ENCODE data around the gene THRB. TPM values are rescaled to one million over a fixed set of nuclear protein-coding genes. Genes with fewer than 3 reads are reported as not detected.
A peak's percentile ranks its signal among the peaks of the same experiment; 100 is the strongest.

Gene THRB
- total and polyA plus RNA-seq, 2 experiments from 2014 or later, result 26.8 to 60.0 TPM

DNA sequence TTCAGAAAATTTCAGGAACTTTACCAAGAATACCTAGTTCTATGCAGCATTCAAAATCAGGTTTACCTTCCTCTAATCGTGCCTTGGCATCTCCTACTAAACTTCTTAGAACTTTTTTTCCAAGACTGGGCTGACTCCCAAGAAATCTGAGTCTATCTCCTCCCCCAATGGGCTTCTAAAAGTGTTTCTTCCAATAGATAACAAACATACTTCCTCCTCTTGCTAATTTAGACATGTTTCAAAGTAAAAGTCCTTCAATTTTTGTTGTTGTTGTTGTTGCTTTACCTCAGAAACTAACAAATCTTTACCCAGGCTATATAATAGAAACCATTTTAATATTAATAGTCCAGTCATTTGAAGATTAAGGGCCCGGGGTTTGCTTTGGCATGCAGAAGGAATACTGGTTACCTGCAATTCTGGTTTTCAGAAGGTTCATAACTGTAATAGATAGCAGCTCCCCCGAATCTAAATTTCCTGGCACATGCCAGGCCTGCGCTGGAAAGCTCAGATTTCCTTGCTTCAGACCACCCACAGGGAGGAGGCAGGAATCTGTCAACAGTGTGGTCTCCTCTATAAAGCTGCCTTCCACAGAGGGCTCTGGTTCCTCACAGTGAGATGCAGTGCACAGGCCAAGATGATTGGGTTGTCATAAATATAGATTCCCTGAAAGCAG, 188.7 kb downstream of the THRB start:
- Histone ChIP-seq H3K36me3 (replicated peaks; ENCODE audit: insufficient read depth, low read depth) (no peaks in the 10 kb centered on the region), H3K4me2 (no peak overlapping the region), H3K79me2 (peaks cover 6% of the 10 kb centered on the region), H4K20me1 (ENCODE audit: insufficient read depth, poor library complexity, severe bottlenecking) (no peaks in the 10 kb centered on the region), H3K4me3 (no peak overlapping the region), H2AFZ (no peak overlapping the region), H3K27ac (peak overlapping the region; percentile 5), H3K27me3 (no peaks in the 10 kb centered on the region), H3K9me2 (replicated peaks; ENCODE audit: insufficient read depth) (no peaks in the 10 kb centered on the region), H3K4me1 (ENCODE audit: insufficient read depth) (peaks cover 3% of the 10 kb centered on the region), H3K9me3 (ENCODE audit: low read depth) (no peaks in the 10 kb centered on the region)
- 52% methylated on average over 4 of the region's 4 CpGs for WGBS (ENCODE audit: low lambda C conversion rate, missing lambda C conversion rate)
- TF ChIP-seq, protein P1, sequence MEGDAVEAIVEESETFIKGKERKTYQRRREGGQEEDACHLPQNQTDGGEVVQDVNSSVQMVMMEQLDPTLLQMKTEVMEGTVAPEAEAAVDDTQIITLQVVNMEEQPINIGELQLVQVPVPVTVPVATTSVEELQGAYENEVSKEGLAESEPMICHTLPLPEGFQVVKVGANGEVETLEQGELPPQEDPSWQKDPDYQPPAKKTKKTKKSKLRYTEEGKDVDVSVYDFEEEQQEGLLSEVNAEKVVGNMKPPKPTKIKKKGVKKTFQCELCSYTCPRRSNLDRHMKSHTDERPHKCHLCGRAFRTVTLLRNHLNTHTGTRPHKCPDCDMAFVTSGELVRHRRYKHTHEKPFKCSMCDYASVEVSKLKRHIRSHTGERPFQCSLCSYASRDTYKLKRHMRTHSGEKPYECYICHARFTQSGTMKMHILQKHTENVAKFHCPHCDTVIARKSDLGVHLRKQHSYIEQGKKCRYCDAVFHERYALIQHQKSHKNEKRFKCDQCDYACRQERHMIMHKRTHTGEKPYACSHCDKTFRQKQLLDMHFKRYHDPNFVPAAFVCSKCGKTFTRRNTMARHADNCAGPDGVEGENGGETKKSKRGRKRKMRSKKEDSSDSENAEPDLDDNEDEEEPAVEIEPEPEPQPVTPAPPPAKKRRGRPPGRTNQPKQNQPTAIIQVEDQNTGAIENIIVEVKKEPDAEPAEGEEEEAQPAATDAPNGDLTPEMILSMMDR (IDR thresholded peaks at IDR 0.05; ENCODE audit: poor library complexity), result no peak
- TF ChIP-seq EZH2phosphoT487 (IDR thresholded peaks at IDR 0.05; ENCODE audit: low read depth, severe bottlenecking, unreplicated experiment) (no peak), EZH2 (IDR thresholded peaks at IDR 0.05; ENCODE audit: borderline replicate concordance) (no peak)
- no peak for DNase-seq (ENCODE audit: low spot score)

DNA sequence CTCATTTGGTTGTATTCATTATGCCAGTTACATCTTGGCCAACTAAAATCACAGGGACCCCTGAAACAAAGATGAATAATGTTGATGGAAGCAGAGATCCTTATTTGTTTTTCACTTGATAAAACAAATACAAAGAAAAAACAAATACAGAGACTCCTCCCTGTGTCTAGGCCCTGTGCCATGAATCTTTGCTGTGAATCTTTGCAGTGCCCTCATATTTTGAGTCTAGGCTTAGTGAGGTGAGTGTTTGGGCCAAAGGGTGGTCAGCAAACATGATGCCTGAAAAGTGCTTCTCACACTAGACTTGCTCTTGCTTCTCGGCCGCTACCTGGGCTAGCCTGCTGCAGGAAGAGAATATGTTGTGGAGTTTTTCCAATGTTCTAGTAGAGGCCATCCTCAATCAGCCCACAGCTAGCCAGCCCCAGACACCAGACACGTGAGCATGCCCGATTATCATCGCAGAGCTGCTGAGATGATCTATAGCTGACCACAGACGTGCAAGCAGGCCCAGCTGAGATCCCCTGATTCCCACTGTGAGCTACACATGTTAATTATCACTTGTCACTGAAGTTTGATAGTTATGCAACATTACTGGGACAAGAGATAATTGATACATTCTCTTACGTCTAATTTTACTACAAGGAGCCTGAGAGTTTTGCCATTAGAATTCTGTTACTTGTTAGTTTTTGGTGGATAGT, 191.4 kb downstream of the THRB start:
- Histone ChIP-seq H4K20me1 (ENCODE audit: insufficient read depth, poor library complexity, severe bottlenecking) (no peaks in the 10 kb centered on the region), H2AFZ (no peak overlapping the region), H3K9me3 (ENCODE audit: low read depth) (no peaks in the 10 kb centered on the region), H3K4me1 (ENCODE audit: insufficient read depth) (peaks cover 17% of the 10 kb centered on the region), H3K4me2 (no peak overlapping the region), H3K27ac (no peak overlapping the region), H3K9me2 (replicated peaks; ENCODE audit: insufficient read depth) (no peaks in the 10 kb centered on the region), H3K79me2 (peaks cover 6% of the 10 kb centered on the region), H3K27me3 (no peaks in the 10 kb centered on the region), H3K4me3 (no peak overlapping the region), H3K36me3 (replicated peaks; ENCODE audit: insufficient read depth, low read depth) (no peaks in the 10 kb centered on the region)
- DNase-seq (ENCODE audit: low spot score), result no peak
- TF ChIP-seq EZH2 (IDR thresholded peaks at IDR 0.05; ENCODE audit: borderline replicate concordance) (no peak), EZH2phosphoT487 (IDR thresholded peaks at IDR 0.05; ENCODE audit: low read depth, severe bottlenecking, unreplicated experiment) (no peak)
- TF ChIP-seq, protein P1 (IDR thresholded peaks at IDR 0.05; ENCODE audit: poor library complexity), result no peak
- WGBS (ENCODE audit: low lambda C conversion rate, missing lambda C conversion rate), result 64% methylated on average over 7 of the region's 7 CpGs

DNA sequence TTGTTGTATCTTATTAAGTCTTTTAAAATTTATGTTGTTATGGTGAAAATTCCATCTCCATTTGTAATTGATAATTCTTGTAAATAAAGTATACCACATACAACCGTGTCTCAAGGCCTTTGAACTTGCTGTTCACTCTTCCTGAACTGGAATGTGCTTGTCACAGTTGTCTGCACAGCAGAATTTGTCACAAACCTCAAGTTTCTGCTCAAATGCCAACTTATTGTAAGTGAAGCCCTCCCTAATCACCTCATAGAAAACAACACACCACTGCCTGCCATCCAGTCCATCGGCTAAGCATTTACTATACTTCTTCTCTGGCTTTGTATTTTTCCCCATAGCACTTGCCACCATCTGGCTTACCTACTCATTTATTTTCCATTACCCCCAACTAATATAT, 192.3 kb downstream of the THRB start:
- Histone ChIP-seq H3K4me2 (no peak overlapping the region), H3K27ac (no peak overlapping the region), H3K4me1 (ENCODE audit: insufficient read depth) (peaks cover 17% of the 10 kb centered on the region), H3K79me2 (peaks cover 6% of the 10 kb centered on the region), H4K20me1 (ENCODE audit: insufficient read depth, poor library complexity, severe bottlenecking) (no peaks in the 10 kb centered on the region), H3K4me3 (no peak overlapping the region), H2AFZ (no peak overlapping the region), H3K36me3 (replicated peaks; ENCODE audit: insufficient read depth, low read depth) (no peaks in the 10 kb centered on the region), H3K27me3 (no peaks in the 10 kb centered on the region), H3K9me3 (ENCODE audit: low read depth) (no peaks in the 10 kb centered on the region), H3K9me2 (replicated peaks; ENCODE audit: insufficient read depth) (no peaks in the 10 kb centered on the region)
- DNase-seq (ENCODE audit: low spot score), result no peak
- 73% methylated on average over 2 of the region's 2 CpGs for WGBS (ENCODE audit: low lambda C conversion rate, missing lambda C conversion rate)
- TF ChIP-seq EZH2phosphoT487 (IDR thresholded peaks at IDR 0.05; ENCODE audit: low read depth, severe bottlenecking, unreplicated experiment) (no peak), EZH2 (IDR thresholded peaks at IDR 0.05; ENCODE audit: borderline replicate concordance) (no peak)
- TF ChIP-seq, protein P1 (IDR thresholded peaks at IDR 0.05; ENCODE audit: poor library complexity), result no peak
